Measurements from ENCODE around the gene SEC14L5. TPM values are rescaled to one million over a fixed set of nuclear protein-coding genes. Genes with fewer than 3 reads are reported as not detected.

SEC14L5 gene
- total RNA-seq, 1 donor from 2014 or later: 0.32 TPM

- Histone ChIP-seq H3K4me3 (ENCODE audit: insufficient read depth, low read depth, low read length) (no peak overlapping the region), H3K27ac (ENCODE audit: low read depth, low read length) (no peak overlapping the region), H3K4me2 (ENCODE audit: low read length) (no peak overlapping the region), H2AFZ (ENCODE audit: low read depth, low read length) (no peak overlapping the region), H4K20me1 (ENCODE audit: insufficient read depth, low read length) (no peaks in the 10 kb centered on the region), H3K27me3 (ENCODE audit: insufficient read depth, low read length) (peaks cover 5% of the 10 kb centered on the region), H3K9me3 (ENCODE audit: insufficient read depth, low read depth, low read length) (no peaks in the 10 kb centered on the region), H3K79me2 (ENCODE audit: insufficient read depth, low read length) (no peaks in the 10 kb centered on the region), H3K36me3 (ENCODE audit: insufficient read depth, low read length) (no peaks in the 10 kb centered on the region), H3K4me1 (ENCODE audit: insufficient read depth, low read length) (no peaks in the 10 kb centered on the region), H3K9ac (ENCODE audit: low read length) (no peak overlapping the region)
- peaks cover 11% of the 10 kb centered on the region for H3K27me3 Mint-ChIP-seq (ENCODE audit: low read depth, unreplicated experiment)
- H3K4me3 Mint-ChIP-seq (ENCODE audit: unreplicated experiment): no peak overlapping the region
- H3K4me1 Mint-ChIP-seq (ENCODE audit: low read depth, unreplicated experiment): no peaks in the 10 kb centered on the region
- no peak for FAIRE-seq
- H3K36me3 Mint-ChIP-seq (ENCODE audit: low read depth, unreplicated experiment): no peaks in the 10 kb centered on the region
- H3K27ac Mint-ChIP-seq (ENCODE audit: unreplicated experiment): no peak overlapping the region
- TF ChIP-seq EZH2 (IDR thresholded peaks at IDR 0.05; ENCODE audit: insufficient read depth, low read length) (no peak), CTCF (IDR thresholded peaks at IDR 0.05; ENCODE audit: insufficient read depth, low read depth, low read length) (no peak)
- no peak for DNase-seq (ENCODE audit: low read depth)
- H3K9me3 Mint-ChIP-seq (ENCODE audit: unreplicated experiment): no peaks in the 10 kb centered on the region
Observed at GRCh38 chr16:5002699-5003143, 44.6 kb downstream of the SEC14L5 start.

GRCh38 chr16:5003211-5003610, 45.1 kb downstream of the SEC14L5 start:
- Histone ChIP-seq H3K36me3 (ENCODE audit: insufficient read depth, low read length) (no peaks in the 10 kb centered on the region), H3K9ac (ENCODE audit: low read length) (no peak overlapping the region), H3K4me3 (ENCODE audit: insufficient read depth, low read depth, low read length) (no peak overlapping the region), H2AFZ (ENCODE audit: low read depth, low read length) (no peak overlapping the region), H3K79me2 (ENCODE audit: insufficient read depth, low read length) (no peaks in the 10 kb centered on the region), H3K27me3 (ENCODE audit: insufficient read depth, low read length) (peaks cover 5% of the 10 kb centered on the region), H3K4me2 (ENCODE audit: low read length) (no peak overlapping the region), H3K9me3 (ENCODE audit: insufficient read depth, low read depth, low read length) (no peaks in the 10 kb centered on the region), H4K20me1 (ENCODE audit: insufficient read depth, low read length) (no peaks in the 10 kb centered on the region), H3K4me1 (ENCODE audit: insufficient read depth, low read length) (no peaks in the 10 kb centered on the region), H3K27ac (ENCODE audit: low read depth, low read length) (no peak overlapping the region)
- H3K27ac Mint-ChIP-seq (ENCODE audit: unreplicated experiment): no peak overlapping the region
- no peaks in the 10 kb centered on the region for H3K9me3 Mint-ChIP-seq (ENCODE audit: unreplicated experiment)
- FAIRE-seq: no peak
- H3K4me3 Mint-ChIP-seq (ENCODE audit: unreplicated experiment): no peak overlapping the region
- H3K4me1 Mint-ChIP-seq (ENCODE audit: low read depth, unreplicated experiment): no peaks in the 10 kb centered on the region
- DNase-seq (ENCODE audit: low read depth): no peak
- TF ChIP-seq EZH2 (IDR thresholded peaks at IDR 0.05; ENCODE audit: insufficient read depth, low read length) (no peak), CTCF (IDR thresholded peaks at IDR 0.05; ENCODE audit: insufficient read depth, low read depth, low read length) (no peak)
- no peaks in the 10 kb centered on the region for H3K36me3 Mint-ChIP-seq (ENCODE audit: low read depth, unreplicated experiment)
- peaks cover 11% of the 10 kb centered on the region for H3K27me3 Mint-ChIP-seq (ENCODE audit: low read depth, unreplicated experiment)

- FAIRE-seq (no peak), DNase-seq (ENCODE audit: low read depth) (no peak)
- Histone ChIP-seq H2AFZ (ENCODE audit: low read depth, low read length) (no peak overlapping the region), H3K27ac (ENCODE audit: low read depth, low read length) (no peak overlapping the region), H3K36me3 (ENCODE audit: insufficient read depth, low read length) (no peaks in the 10 kb centered on the region), H3K4me2 (ENCODE audit: low read length) (no peak overlapping the region), H3K4me3 (ENCODE audit: insufficient read depth, low read depth, low read length) (no peak overlapping the region), H3K79me2 (ENCODE audit: insufficient read depth, low read length) (no peaks in the 10 kb centered on the region), H3K4me1 (ENCODE audit: insufficient read depth, low read length) (no peaks in the 10 kb centered on the region), H4K20me1 (ENCODE audit: insufficient read depth, low read length) (no peaks in the 10 kb centered on the region), H3K9me3 (ENCODE audit: insufficient read depth, low read depth, low read length) (no peaks in the 10 kb centered on the region), H3K27me3 (ENCODE audit: insufficient read depth, low read length) (peaks cover 5% of the 10 kb centered on the region), H3K9ac (ENCODE audit: low read length) (no peak overlapping the region)
- Mint-ChIP-seq H3K27me3 (ENCODE audit: low read depth, unreplicated experiment) (peaks cover 11% of the 10 kb centered on the region), H3K9me3 (ENCODE audit: unreplicated experiment) (no peaks in the 10 kb centered on the region), H3K4me1 (ENCODE audit: low read depth, unreplicated experiment) (no peaks in the 10 kb centered on the region), H3K4me3 (ENCODE audit: unreplicated experiment) (no peak overlapping the region), H3K36me3 (ENCODE audit: low read depth, unreplicated experiment) (no peaks in the 10 kb centered on the region), H3K27ac (ENCODE audit: unreplicated experiment) (no peak overlapping the region)
- TF ChIP-seq CTCF (IDR thresholded peaks at IDR 0.05; ENCODE audit: insufficient read depth, low read depth, low read length) (no peak), EZH2 (IDR thresholded peaks at IDR 0.05; ENCODE audit: insufficient read depth, low read length) (no peak)
Observed at GRCh38 chr16:5003828-5004227, 45.7 kb downstream of the SEC14L5 start.

All from astrocyte (in vitro differentiated cells and primary cell).